Astrocyte of the spinal cord (primary cell): ENCODE data around the gene AVPR1B.

Experiments
- DNase-seq: peaks from one replicate; pipeline ENCODE4 v3.0.0; 2011; ENCODE audit warnings: low read depth, low spot score
- H3K4me3 ChIP-seq: 2 replicates; pipeline ENCODE4 v1.5.1; 2011; ENCODE audit warnings: low read depth, mild to moderate bottlenecking, low read length, moderate library complexity
- CTCF ChIP-seq: IDR thresholded peaks from 2 replicates; pipeline ENCODE4 v1.5.1; 2012; ENCODE audit warnings: low read depth, mild to moderate bottlenecking, low read length, inconsistent platforms
- in situ Hi-C: cut with HindIII; loops from 2 replicates; pipeline ENCODE4 v1.10.0; 2017; ENCODE audit warnings: low sequenced_read_pairs

Gene AVPR1B

DNA sequence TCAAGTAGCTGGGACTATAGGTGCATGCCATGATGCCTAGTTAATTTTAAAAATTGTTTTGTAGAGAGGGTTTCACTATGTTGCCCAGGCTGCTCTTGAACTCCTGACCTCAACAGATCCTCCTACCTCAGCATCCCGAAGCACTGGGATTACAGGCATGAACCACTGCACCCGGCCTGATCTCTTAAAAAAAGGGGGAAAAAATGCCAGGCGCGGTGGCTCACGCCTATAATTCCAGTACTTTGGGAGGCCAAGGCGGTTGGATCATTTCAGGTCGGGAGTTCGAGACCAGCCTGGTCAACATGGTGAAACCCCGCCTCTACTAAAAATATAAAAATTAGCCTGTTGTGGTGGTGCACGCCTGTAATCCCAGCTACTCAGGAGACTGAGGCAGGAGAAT lies 13.2 kb downstream of the AVPR1B start:
- no peak for TF ChIP-seq CTCF
- DNase-seq = no peak

DNA sequence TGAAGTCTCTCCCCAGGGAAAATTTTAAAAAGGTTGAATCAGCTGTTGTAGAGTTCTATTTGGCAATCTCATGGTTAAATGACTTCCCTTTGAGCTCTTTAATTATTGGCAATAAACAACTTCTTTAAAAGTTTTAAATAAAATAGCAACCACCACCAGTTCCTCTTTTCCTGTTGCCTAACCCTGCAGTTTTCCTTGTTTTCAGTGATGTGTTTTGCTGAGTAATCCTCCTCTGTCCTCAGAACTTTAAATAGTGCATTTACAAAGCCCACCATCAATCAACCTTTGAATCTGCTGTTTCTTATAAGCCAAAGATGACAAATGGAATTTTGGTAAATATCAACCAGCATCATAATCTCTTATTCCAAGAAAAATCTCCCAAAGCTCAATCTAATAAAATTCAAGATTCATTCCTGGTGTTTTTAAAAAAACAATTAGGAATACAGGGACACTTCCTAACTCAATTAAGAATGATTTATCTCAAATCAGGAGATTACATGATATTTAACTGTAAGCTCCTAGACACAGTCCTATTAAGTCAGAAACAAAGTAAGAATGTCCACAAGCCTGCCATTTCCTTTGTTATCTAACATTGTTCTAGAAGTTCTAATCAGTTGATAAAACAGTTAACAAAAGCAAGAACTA lies 14.8 kb downstream of the AVPR1B start:
- in situ Hi-C loops = loop anchor here (25.0 kb wide), 1 partner anchor 190 kb away; no protein-coding TSS in a partner anchor
- no peak for DNase-seq
- no peak for TF ChIP-seq CTCF
- no peak overlapping the region for H3K4me3 ChIP-seq

More for the DNA sequence above, 13.2 kb downstream of the AVPR1B start:
- H3K4me3 ChIP-seq = no peak overlapping the region
- in situ Hi-C loops = loop anchor here (25.0 kb wide), 1 partner anchor 192 kb away; no protein-coding TSS in a partner anchor

GRCh38 chr1:206101351-206102045 lies 15.7 kb downstream of the AVPR1B start:
- DNase-seq = no peak
- no peak overlapping the region for H3K4me3 ChIP-seq
- no peak for TF ChIP-seq CTCF
- in situ Hi-C loops = loop anchor here (25.0 kb wide), 1 partner anchor 189 kb away; no protein-coding TSS in a partner anchor

GRCh38 chr1:206100226-206100815 lies 16.9 kb downstream of the AVPR1B start:
- in situ Hi-C loops = loop anchor here (25.0 kb wide), 1 partner anchor 188 kb away; no protein-coding TSS in a partner anchor
- H3K4me3 ChIP-seq = no peak overlapping the region
- TF ChIP-seq CTCF = no peak
- DNase-seq = no peak

GRCh38 chr1:206098242-206098919 lies 18.8 kb downstream of the AVPR1B start:
- no peak overlapping the region for H3K4me3 ChIP-seq
- in situ Hi-C loops = no loop called here
- TF ChIP-seq CTCF = no peak
- no peak for DNase-seq

DNA sequence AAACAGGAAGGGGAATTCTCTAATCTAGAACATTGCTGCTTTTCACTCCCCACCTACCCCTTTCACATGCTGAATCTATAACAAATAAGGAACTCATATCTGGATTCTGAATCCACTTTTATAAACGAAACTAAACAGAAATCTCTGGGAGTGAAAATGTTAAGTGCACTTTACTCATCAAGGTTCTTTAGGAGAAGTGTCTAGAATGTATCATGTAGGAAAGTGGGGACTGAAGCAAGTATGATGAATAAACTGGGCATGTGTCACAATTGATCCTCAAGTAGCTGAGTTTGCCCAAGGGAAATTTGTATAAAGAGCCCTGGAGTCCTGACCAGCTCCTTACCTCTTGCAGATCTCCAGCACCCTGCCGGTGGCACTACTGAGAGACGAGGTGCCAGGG lies 19.8 kb downstream of the AVPR1B start:
- in situ Hi-C loops = no loop called here
- TF ChIP-seq CTCF = no peak
- no peak overlapping the region for H3K4me3 ChIP-seq
- DNase-seq = no peak
